HK-2 (cell line): Measurements from ENCODE around the gene RTL5.
"Not testable (repeated sequence)": the region's sequence is repeated elsewhere in the genome, so short reads cannot be mapped to it uniquely, and the experiment has no call there.

Source experiments
- DNase-seq: peaks from one replicate; pipeline ENCODE4 v3.0.0-alpha.2; 2018; ENCODE audit not compliant: unreplicated experiment

Gene RTL5

DNA sequence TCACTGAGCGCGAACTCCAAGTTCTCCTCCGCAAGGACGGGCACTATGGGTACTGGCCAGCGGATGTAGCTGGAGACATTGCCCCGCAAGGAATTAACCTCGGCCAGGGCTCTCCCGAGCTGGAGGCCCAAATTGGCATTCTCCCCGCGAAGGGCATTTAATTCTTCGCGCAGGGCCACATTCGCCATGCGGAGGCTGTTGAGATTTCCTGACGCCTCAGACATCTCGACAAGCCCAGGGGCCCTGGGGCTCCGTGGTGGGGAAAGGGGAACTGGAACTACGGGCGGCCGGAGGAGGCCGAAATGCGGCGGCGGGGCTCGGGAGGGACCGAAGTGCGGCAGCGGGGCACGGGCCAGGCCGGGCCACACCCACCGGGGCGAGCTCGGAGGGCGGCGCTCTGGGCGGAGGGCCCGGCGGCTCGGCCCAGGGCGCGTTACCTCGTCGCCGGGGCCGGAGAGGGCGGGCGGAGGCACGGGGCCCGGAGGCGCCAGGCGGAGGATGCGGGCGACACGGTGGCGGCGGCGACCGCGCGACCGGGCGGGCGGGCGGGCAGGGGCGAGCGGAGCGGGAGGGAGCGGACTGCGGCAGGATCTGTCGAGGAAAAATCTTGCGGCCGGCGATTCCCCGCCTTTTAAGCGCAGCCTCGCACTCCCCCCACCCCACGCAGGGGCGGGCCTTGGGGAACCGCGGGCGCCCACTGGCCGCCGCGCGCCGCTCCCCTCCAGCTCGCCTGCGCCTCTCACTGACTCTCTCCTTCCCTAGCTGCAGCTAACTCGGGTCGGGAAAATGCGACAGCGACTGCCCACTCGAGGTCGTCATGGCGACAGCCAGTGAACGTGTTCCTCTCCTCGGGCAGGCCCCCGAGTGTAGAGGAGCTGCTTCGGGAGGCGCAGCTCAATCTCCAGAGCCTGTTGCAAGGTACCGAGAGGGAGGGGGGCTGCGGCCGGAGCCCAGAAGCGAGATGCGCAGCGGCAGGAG is at the start of gene RTL5:
Gene RTL5, minus strand, starts transcription at position 599 of the 978 bp plus-strand sequence.
- peak; percentile 69 for DNase-seq

DNA sequence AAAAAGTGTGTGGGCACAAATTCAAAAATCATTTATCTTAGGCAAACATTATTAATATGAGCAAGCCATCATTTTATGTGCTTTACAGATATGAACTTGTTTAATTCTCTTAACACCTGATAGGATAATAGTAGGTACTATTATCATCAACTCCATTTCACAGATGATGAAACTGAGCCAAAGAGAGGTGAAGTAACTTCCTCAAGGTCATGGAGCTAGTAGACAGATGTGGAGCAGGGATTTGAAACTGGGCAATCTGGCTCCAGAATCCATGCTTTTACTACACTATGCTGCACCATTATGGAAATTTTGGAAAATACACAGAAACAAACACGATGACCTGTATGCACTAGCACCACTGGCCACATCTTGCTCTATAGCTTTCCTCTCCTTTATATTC is 48.8 kb upstream of the RTL5 start:
- DNase-seq = no peak

- no peak for DNase-seq
Measured at GRCh38 chrX:72176981-72177380, 45.3 kb upstream of the RTL5 start.

- DNase-seq = not testable (repeated sequence)
Measured at GRCh38 chrX:72176289-72176688, 44.6 kb upstream of the RTL5 start.

DNA sequence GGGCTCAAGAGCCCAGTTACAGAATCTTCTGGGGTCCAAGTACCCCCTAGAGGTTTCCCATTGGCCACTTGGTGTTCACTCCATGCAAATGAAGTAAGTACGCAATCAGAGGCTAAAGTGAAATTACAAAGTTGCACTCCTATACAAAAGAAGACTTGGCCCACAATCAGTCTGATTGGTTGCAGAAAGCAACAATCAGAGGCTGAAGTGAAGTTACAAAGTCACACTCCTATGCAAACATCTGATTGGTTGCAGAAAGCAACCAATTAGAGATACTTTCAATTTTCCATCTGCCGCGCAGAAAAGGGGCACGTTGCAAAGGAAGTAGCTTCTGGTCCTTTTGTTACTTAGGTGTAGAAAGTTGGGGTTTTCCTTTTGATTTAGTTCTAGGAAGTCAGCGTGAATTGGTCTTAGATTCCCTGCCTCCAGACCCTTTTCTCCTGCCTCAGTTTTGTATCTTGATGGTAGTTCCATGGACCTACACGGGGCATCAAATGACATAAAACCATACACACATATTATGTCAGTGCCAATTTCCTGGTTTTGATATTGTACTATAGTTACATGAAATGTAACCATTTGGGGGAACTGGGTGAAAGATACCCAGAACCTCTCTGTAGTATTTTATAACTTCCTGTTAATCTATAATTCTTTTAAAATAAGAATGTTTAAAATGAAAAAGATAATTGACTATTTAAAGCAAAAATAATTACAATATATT is 37.5 kb upstream of the RTL5 start:
- no peak for DNase-seq

- no peak for DNase-seq
Measured at GRCh38 chrX:72165551-72165950, 33.8 kb upstream of the RTL5 start.

- DNase-seq = no peak
Measured at GRCh38 chrX:72159769-72160168, 28.1 kb upstream of the RTL5 start.

DNA sequence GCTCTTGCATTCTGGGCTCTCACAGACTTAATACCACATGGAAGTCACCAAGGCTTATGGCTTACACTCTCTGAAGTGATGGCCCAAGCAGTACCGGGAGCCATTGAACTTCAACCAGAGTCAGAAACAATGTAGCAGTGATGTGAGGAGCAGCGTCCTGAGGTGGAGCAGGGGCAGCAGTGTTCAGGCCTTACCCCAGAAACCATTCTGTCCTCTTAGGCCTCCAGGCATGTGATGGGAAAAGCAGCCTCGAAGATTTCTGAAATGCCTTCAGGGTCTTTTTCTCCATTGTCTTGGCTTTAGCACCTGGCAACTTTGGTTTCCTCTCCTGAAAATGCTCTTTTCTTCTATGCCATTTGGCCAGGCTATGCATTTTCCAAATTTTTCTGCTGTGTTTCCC is 27.1 kb upstream of the RTL5 start:
- no peak for DNase-seq

DNA sequence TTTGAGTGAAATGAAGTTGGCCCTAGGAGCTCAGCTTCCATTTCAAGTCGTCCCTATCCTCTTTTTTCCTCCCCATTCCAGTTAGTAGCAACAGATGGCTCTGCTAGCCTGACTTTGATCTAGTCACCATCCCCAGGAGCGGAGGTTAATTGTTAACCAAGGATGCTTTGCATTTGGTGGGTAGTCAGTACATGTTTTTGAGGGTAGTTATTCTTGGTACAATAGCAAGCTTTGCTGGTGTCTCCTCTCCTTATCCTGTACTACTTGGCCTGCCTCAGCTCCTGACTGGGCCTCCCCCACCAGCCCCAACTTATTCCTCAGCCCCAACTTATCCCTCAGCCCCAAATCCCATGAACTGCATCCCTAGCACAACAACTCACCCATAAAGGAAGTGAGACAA is 14.8 kb upstream of the RTL5 start:
- no peak for DNase-seq

DNA sequence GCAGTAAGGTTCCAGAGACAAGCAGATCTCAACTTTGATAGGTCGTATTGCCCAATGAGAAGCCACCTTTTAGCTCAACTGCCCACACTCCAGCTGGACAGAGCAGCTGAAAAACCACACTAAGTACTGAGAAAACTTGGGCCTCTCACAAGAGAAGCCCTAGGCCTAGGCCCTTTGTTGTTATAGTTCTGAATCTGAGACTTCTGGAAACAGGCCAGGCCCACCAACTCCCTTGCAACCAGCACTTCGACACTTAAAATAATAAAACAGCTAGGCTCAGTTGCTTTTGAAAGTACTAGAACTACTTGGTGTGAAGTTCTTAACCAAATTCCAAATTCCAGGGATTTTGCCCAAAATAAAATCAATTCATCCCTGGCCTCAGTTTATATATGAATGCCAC is 13.5 kb upstream of the RTL5 start:
- DNase-seq = no peak

- DNase-seq = no peak
Measured at GRCh38 chrX:72143609-72143907, 11.8 kb upstream of the RTL5 start.

DNA sequence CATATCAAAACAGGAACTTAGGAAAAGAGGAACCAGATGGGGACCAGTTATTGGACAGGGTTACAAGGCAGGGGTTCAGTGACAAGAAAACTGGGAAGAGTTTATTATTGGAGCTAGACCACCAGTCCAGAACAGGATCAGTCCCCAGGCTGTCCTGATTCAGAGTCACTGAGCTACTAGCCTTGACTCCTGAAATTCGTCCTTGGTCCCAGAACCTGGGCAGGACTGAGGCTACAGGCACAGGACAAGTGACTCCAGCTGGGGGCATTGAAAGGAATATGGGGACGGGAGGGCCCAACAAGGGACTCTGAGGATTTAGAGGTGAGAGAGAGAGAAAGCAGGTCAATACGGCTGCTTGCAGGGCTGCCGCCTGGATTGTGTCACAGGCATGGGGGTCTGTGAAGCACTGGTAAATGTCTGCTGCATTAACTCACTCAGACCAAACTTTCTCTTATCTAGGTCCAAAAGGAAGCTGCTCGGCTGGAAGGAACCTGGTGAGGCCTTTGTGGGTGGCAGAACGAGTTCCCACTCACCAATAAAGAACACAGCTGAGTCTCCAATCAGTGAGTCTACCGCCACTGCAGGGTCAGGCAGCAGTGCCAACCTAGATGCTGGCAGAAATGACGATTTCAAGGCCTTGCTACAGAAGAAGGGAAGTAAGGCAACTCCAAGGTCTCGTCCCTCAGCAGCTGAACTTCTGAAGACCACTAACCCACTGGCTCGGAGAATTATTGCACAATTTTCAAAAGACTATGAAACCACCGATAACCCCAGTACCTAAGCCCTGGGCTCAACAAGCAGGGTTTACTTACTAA is 11.3 kb upstream of the RTL5 start:
- DNase-seq = no peak

DNA sequence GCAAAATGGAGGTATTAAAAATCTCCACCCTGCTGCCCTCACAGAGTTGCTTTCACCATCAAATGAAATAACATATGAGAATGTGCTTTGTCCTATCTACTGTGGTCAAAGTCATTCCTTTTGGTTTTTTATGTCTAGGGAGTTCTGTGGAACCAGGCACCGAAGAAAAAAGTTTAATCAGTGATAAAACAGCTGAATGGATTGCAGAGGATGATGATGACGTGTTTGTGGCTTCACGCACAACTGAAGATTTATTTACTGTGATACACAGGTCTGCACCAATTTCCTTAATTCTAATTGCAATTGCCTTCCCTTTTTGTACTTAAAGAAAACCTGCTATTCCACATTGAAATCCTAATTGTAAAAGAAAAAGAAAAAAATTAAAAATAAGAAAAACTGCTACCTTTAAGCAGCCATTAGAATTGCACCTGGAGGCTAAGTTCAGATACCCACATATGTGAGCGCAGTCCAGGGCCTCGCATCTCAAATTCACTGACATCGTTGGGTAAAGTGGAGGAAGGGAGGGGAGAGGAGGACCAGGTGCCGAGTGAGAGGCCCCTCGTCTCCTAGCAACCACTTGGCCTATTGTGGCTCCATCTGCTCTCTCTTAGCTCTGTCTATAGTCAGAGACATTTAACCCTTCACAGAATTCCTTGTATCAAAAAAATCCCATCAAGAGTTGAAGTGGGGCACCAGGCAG is 10.5 kb upstream of the RTL5 start:
- no peak for DNase-seq

DNA sequence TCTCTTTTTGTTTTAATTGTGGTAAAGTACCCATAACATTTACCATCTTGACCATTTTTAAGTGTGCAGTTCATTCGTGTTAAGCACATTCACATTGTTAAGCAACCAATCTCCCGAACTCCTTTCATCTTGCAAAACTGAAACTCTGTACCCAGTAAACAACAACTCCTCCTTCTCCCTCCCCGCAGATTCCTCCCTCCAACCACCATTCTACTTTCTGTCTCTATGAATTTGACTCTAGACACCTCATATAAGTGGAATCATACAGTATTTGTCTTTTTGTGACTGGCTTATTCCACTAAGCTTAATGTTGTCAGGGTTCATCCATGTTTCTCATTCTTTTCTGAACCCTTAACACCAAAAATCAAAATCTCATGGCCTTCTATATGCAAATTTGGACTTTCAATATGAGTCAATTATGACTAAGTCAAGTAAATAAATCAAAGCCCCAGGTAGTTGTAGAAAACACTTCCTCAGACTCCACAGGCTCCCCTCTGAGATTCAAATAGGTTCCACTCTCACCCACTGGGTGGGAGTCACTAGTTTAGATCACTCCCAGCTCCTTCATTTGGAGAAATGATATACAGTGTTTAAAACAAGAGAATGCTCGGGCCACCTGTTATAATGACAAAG is 9.8 kb upstream of the RTL5 start:
- no peak for DNase-seq

DNA sequence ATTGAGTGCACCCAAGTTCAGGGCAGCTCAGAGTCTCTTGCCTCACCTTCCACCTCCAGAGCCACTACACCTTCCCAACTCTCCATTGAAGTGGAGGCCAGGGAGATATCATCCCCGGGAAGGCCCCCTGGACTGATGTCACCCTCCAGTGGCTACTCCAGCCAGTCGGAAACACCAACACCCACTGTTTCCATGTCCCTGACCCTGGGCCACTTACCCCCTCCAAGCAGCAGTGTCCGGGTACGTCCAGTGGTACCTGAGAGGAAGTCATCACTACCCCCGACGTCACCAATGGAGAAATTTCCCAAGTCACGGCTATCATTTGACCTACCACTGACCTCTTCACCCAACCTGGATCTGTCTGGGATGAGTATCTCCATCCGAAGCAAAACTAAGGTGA is 7.8 kb upstream of the RTL5 start:
- DNase-seq = no peak

GRCh38 chrX:72137846-72138495 is 6.3 kb upstream of the RTL5 start:
- DNase-seq = no peak

- DNase-seq = no peak
Measured at GRCh38 chrX:72133851-72134546, 2.3 kb upstream of the RTL5 start.

- DNase-seq = no peak
Measured at GRCh38 chrX:72132456-72132855, 741 bp upstream of the RTL5 start.

DNA sequence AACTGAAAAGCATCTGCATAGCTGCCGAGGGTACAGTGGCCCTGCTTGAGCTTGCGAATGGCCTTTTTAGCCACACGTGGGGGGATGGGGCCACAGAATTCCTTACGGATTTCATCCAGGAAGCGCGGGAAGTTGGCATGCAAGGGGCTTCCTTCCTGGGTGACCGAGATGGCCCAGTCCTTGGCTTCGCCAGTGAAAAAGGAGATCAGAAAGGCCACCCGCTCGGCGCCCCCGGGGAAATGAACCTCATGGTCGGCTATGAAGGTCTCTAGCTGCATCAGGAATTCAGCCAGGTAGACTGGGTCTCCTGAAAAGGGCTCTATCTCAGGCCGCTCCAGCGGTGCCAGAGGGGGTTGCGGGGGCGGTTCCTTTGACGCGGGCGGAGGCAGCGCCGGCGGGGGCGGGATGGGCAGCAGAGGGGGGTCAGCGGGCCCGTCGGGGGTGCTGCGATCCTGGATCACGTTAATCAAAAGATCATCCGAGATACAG is 909 bp downstream of the RTL5 start:
- DNase-seq = no peak
